Activated naive CD4-positive, alpha-beta T cell treated with Interleukin-2 at 50 U/mL for 16 hours (primary cell): ENCODE measurements around the gene ANO6.

ENCODE experiments used
- DNase-seq: peaks from one replicate; pipeline ENCODE4 v3.0.0-alpha.2; 2020

Gene ANO6

DNA sequence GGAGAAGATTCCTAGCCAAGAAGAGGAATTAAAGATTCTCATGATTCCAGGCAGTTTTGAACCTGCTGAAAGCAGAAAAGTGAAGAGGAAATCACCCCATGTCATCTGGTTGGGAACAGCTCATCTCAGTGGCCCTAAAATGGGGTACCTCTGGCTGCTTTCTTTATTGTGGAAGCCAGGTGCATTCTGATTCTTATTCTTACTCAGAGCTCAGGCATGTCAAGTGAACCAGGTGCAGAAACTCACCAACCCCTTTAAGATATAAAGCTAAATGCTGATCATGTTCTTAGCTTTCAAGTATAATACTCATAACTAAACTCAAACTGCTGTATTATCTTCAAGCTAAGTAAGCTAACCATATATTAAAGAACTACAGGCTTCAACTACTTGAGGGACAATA is 259.7 kb downstream of the ANO6 start:
- DNase-seq = no peak

DNA sequence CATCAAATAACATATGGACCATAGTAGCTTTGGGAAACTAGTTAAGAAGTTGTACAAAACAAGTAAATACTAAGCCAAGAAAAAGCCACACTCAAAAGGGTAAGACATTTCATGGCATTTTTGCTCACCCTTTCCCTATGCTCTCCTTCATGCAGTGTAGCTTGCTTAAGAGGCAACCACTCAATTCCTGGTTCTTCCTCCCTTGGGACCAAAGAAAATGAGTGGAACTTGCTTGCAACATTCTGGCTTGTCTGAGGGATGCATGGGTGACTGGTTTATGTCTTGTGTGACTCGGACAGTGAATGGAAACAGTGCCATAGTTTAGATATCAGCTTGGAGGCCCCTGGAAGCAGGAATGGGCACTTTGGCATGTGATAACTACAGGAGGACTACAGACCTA is 261.6 kb downstream of the ANO6 start:
- no peak for DNase-seq

GRCh38 chr12:45478931-45479330 is 263.0 kb downstream of the ANO6 start:
- no peak for DNase-seq

GRCh38 chr12:45481746-45482145 is 265.9 kb downstream of the ANO6 start:
- no peak for DNase-seq

DNA sequence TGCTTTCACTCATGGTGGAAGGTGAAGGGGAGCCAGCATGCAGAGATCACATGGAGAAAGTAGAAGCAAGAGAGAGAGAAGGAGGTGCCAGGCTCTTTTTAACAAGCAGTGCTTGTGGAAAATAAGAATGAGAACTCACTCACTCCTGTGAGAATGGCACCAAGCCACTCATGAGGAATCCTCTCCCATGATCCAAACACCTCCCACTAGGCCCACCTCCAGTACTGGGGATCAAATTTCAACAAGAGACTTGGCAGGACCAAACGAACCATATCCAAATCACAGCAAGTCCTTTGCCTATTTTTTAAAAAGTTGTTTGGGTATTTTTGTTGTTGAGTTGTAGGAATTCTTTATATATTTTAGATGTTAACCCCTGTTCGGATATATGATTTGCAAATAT is 267.7 kb downstream of the ANO6 start:
- DNase-seq = no peak
